PC-9 (cell line): Measurements from ENCODE around the gene MAPK1. TPM values are rescaled to one million over a fixed set of nuclear protein-coding genes. Genes with fewer than 3 reads are reported as not detected.

Source experiments
- BruUV-seq: library from RNA; stranded (reverse); fragments of 400-500 nt; replicated peaks from 2 replicates; lab custom pipeline; 2021; lab: Mats Ljungman, UMichigan
- CTCF ChIA-PET: fragments of 300-600 bp; sonication (Branson Sonifier 250); formaldehyde crosslinking; loops from one replicate; lab custom pipeline; 2022; ENCODE audit warnings: antibody characterized with exemption; lab: Charles Lee
- POLR2A ChIA-PET: fragments of 300-600 bp; sonication (Branson Sonifier 250); formaldehyde crosslinking; loops from one replicate; lab custom pipeline; 2022; ENCODE audit warnings: antibody characterized with exemption; ENCODE audit not compliant: unreplicated experiment; lab: Charles Lee
- DNase-seq, 2 experiments: peaks; one replicate each; pipeline versions ENCODE4 v3.0.0 to v3.0.0-alpha.2; 2015 to 2022; ENCODE audit warnings: mixed read lengths in 1 of 2
- H2AFZ ChIP-seq: fragments of 200-600 bp; sonication (generic); 2 replicates; pipeline ENCODE4 v1.8.1; 2017; ENCODE audit warnings: antibody characterized with exemption
- H3F3A ChIP-seq: fragments of 200-600 bp; sonication (generic); 2 replicates; pipeline ENCODE4 v1.8.1; 2017; ENCODE audit warnings: antibody characterized with exemption, mild to moderate bottlenecking, low read depth; ENCODE audit not compliant: insufficient read depth
- H3K27ac ChIP-seq: fragments of 200-600 bp; sonication (generic); 2 replicates; pipeline ENCODE4 v1.6.1; 2016; ENCODE audit warnings: mixed run types
- H3K27me3 ChIP-seq: fragments of 200-600 bp; sonication (generic); 2 replicates; pipeline ENCODE4 v1.6.1; 2016; ENCODE audit warnings: low read depth, mixed run types; ENCODE audit not compliant: insufficient read depth
- H3K36me3 ChIP-seq: fragments of 200-600 bp; sonication (generic); 2 replicates; pipeline ENCODE4 v1.6.1; 2016; ENCODE audit warnings: low read depth, mixed run types
- H3K4me1 ChIP-seq: fragments of 200-600 bp; sonication (generic); replicated peaks from 2 replicates; pipeline ENCODE4 v1.6.1; 2016; ENCODE audit warnings: mixed run types; ENCODE audit not compliant: insufficient read depth
- H3K4me2 ChIP-seq: fragments of 200-600 bp; sonication (generic); 2 replicates; pipeline ENCODE4 v1.6.1; 2017; ENCODE audit warnings: mixed run types
- H3K4me3 ChIP-seq: fragments of 200-600 bp; sonication (generic); 2 replicates; pipeline ENCODE4 v1.6.1; 2016; ENCODE audit warnings: mixed run types
- H3K79me2 ChIP-seq: fragments of 200-600 bp; sonication (generic); 2 replicates; pipeline ENCODE4 v1.6.1; 2017; ENCODE audit warnings: low read depth, mixed run types
- H3K9me2 ChIP-seq: fragments of 200-600 bp; sonication (generic); 2 replicates; pipeline ENCODE4 v1.8.1; 2017; ENCODE audit warnings: mild to moderate bottlenecking; ENCODE audit not compliant: insufficient read depth
- H3K9me3 ChIP-seq: fragments of 200-600 bp; sonication (generic); 2 replicates; pipeline ENCODE4 v1.8.1; 2016; ENCODE audit warnings: low read depth; ENCODE audit not compliant: insufficient read depth
- H4K20me1 ChIP-seq: fragments of 200-600 bp; sonication (generic); 2 replicates; pipeline ENCODE4 v1.8.1; 2017; ENCODE audit not compliant: insufficient read depth
- EZH2 ChIP-seq: fragments of 200-600 bp; sonication (generic); IDR thresholded peaks from 2 replicates; pipeline ENCODE4 v1.8.0; 2017; ENCODE audit warnings: antibody characterized with exemption, low read depth
- intact Hi-C: fragments of 100-400 bp; cut with micrococcal nuclease; formaldehyde crosslinking; loops from one replicate; pipeline ENCODE4 v1.10.0; 2022; ENCODE audit not compliant: unreplicated experiment
- total RNA-seq: library from RNA; stranded (reverse); gene quantifications from 2 replicates; pipeline ENCODE4 v1.2.3, GENCODE V29; 2021
- TF ChIP-seq, protein P1 (sequence below): fragments of 200-600 bp; sonication (generic); conservative IDR thresholded peaks from 2 replicates; pipeline ENCODE4 v1.6.1; 2017; ENCODE audit warnings: mixed run types, antibody characterized with exemption, mild to moderate bottlenecking, moderate library complexity

Gene MAPK1
- total RNA-seq, 1 experiment from 2014 or later: 82.8 TPM

- H3K27ac ChIP-seq: no peak overlapping the region
- no peaks in the 10 kb centered on the region for H3K27me3 ChIP-seq
- no peaks in the 10 kb centered on the region for H3K9me2 ChIP-seq
- no peak overlapping the region for H3K4me2 ChIP-seq
- TF ChIP-seq EZH2: no peak
- TF ChIP-seq, protein P1, sequence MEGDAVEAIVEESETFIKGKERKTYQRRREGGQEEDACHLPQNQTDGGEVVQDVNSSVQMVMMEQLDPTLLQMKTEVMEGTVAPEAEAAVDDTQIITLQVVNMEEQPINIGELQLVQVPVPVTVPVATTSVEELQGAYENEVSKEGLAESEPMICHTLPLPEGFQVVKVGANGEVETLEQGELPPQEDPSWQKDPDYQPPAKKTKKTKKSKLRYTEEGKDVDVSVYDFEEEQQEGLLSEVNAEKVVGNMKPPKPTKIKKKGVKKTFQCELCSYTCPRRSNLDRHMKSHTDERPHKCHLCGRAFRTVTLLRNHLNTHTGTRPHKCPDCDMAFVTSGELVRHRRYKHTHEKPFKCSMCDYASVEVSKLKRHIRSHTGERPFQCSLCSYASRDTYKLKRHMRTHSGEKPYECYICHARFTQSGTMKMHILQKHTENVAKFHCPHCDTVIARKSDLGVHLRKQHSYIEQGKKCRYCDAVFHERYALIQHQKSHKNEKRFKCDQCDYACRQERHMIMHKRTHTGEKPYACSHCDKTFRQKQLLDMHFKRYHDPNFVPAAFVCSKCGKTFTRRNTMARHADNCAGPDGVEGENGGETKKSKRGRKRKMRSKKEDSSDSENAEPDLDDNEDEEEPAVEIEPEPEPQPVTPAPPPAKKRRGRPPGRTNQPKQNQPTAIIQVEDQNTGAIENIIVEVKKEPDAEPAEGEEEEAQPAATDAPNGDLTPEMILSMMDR: no peak
- H3F3A ChIP-seq: no peaks in the 10 kb centered on the region
- H2AFZ ChIP-seq: no peak overlapping the region
- DNase-seq: no peak
- peaks cover 4% of the 10 kb centered on the region for H4K20me1 ChIP-seq
- H3K4me1 ChIP-seq: no peaks in the 10 kb centered on the region
- H3K9me3 ChIP-seq: no peaks in the 10 kb centered on the region
- BruUV-seq: no TSS peak
- intact Hi-C loops: no loop called here
- H3K36me3 ChIP-seq: no peaks in the 10 kb centered on the region
- no peak overlapping the region for H3K4me3 ChIP-seq
- H3K79me2 ChIP-seq: peaks cover 34% of the 10 kb centered on the region; the same call in 1 of the 2 replicates
- ChIA-PET CTCF (no interaction called here), POLR2A (no interaction called here)
These were observed 24.5 kb downstream of the MAPK1 start for GRCh38 chr22:21842946-21843345.

- CTCF ChIA-PET: no interaction called here
- H3K27ac ChIP-seq: no peak overlapping the region
- no peak overlapping the region for H3K4me2 ChIP-seq
- H3K27me3 ChIP-seq: no peaks in the 10 kb centered on the region
- no TSS peak for BruUV-seq
- peaks cover 8% of the 10 kb centered on the region for H4K20me1 ChIP-seq
- H3K79me2 ChIP-seq: peaks cover 37% of the 10 kb centered on the region
- TF ChIP-seq EZH2: no peak
- TF ChIP-seq, protein P1: no peak
- no peak for DNase-seq
- POLR2A ChIA-PET: no interaction called here
- H3F3A ChIP-seq: no peaks in the 10 kb centered on the region; the same call in 1 of the 2 replicates
- H3K36me3 ChIP-seq: no peaks in the 10 kb centered on the region
- no peak overlapping the region for H3K4me3 ChIP-seq
- H3K9me2 ChIP-seq: no peaks in the 10 kb centered on the region
- intact Hi-C loops: no loop called here
- H2AFZ ChIP-seq: no peak overlapping the region
- H3K9me3 ChIP-seq: no peaks in the 10 kb centered on the region
- peaks cover 8% of the 10 kb centered on the region for H3K4me1 ChIP-seq
These were observed 26.0 kb downstream of the MAPK1 start for GRCh38 chr22:21841422-21841821.

GRCh38 chr22:21840236-21840823 lies 27.1 kb downstream of the MAPK1 start:
- ChIA-PET POLR2A (no interaction called here), CTCF (no interaction called here)
- Histone ChIP-seq H3K9me2 (no peaks in the 10 kb centered on the region), H3K36me3 (no peaks in the 10 kb centered on the region), H3K27me3 (no peaks in the 10 kb centered on the region), H3K79me2 (peaks cover 40% of the 10 kb centered on the region), H3K27ac (no peak overlapping the region), H3K4me1 (peaks cover 8% of the 10 kb centered on the region), H3K4me2 (no peak overlapping the region), H3F3A (no peaks in the 10 kb centered on the region; the same call in 1 of the 2 replicates), H3K4me3 (no peak overlapping the region), H2AFZ (no peak overlapping the region), H4K20me1 (peaks cover 4% of the 10 kb centered on the region; the same call in 1 of the 2 replicates), H3K9me3 (no peaks in the 10 kb centered on the region)
- BruUV-seq: no TSS peak
- intact Hi-C loops: no loop called here
- no peak for DNase-seq
- no peak for TF ChIP-seq EZH2
- TF ChIP-seq, protein P1: no peak
